IMR-90 (cell line): ENCODE data around the gene LRRC7. TPM values are rescaled to one million over a fixed set of nuclear protein-coding genes. Genes with fewer than 3 reads are reported as not detected.

Source experiments
- ATAC-seq: fragments of 200-7000 bp; cut with Tn5 transposase; 2 replicates; pipeline ENCODE4 v1.9.1; 2020; ENCODE audit warnings: low read depth, mild to moderate bottlenecking, moderate library complexity
- BruUV-seq: library from RNA; stranded (reverse); fragments of 400-500 nt; replicated peaks from 2 replicates; lab custom pipeline; 2021; lab: Mats Ljungman, UMichigan
- CTCF ChIA-PET: fragments of 300-600 bp; formaldehyde crosslinking; extraction: SDS; loops from one replicate; lab custom pipeline; 2021; ENCODE audit warnings: antibody characterized with exemption; lab: Yijun Ruan, JAX
- POLR2A ChIA-PET: fragments of 300-600 bp; sonication (Branson Sonifier 250); formaldehyde crosslinking; loops from one replicate; lab custom pipeline; 2022; ENCODE audit warnings: antibody characterized with exemption; ENCODE audit not compliant: unreplicated experiment; lab: Charles Lee
- DNase-seq: peaks from one replicate; pipeline ENCODE4 v3.0.0; 2013
- H2AFZ ChIP-seq: replicated peaks from 2 replicates; pipeline ENCODE3; 2013; ENCODE audit warnings: low read length, mild to moderate bottlenecking; ENCODE audit not compliant: poor library complexity
- H2AK5ac ChIP-seq: 2 replicates; pipeline ENCODE4 v1.6.1; 2013; ENCODE audit warnings: low read depth, low read length, inconsistent platforms
- H2AK9ac ChIP-seq: replicated peaks from 2 replicates; pipeline ENCODE3; 2013; ENCODE audit warnings: mild to moderate bottlenecking, low read depth, low read length, moderate library complexity; ENCODE audit not compliant: poor library complexity
- H2BK120ac ChIP-seq: 2 replicates; pipeline ENCODE4 v1.6.1; 2013; ENCODE audit warnings: low read depth, low read length, inconsistent platforms
- H2BK15ac ChIP-seq: 3 replicates; pipeline ENCODE4 v1.6.1; 2013; ENCODE audit warnings: low read depth, low read length, inconsistent platforms
- H2BK20ac ChIP-seq: 2 replicates; pipeline ENCODE4 v1.6.1; 2013; ENCODE audit warnings: low read depth, mild to moderate bottlenecking, inconsistent platforms, low read length, moderate library complexity
- H2BK5ac ChIP-seq: 2 replicates; pipeline ENCODE4 v1.6.1; 2013; ENCODE audit warnings: mild to moderate bottlenecking, low read depth, low read length, inconsistent platforms; ENCODE audit not compliant: poor library complexity, severe bottlenecking
- H3K14ac ChIP-seq: replicated peaks from 2 replicates; pipeline ENCODE4 v1.6.1; 2013; ENCODE audit warnings: low read depth, low read length, inconsistent platforms
- H3K18ac ChIP-seq: 2 replicates; pipeline ENCODE4 v1.6.1; 2013; ENCODE audit warnings: low read depth, low read length, control low read depth
- H3K23ac ChIP-seq: 2 replicates; pipeline ENCODE4 v1.6.1; 2013; ENCODE audit warnings: low read depth, low read length, inconsistent platforms
- H3K27ac ChIP-seq: 2 replicates; pipeline ENCODE4 v1.5.1; 2013; ENCODE audit warnings: mild to moderate bottlenecking, control low read depth, low read length; ENCODE audit not compliant: insufficient read depth
- H3K27me3 ChIP-seq: 2 replicates; pipeline ENCODE4 v1.6.1; 2013; ENCODE audit warnings: low read length; ENCODE audit not compliant: control insufficient read depth, insufficient read depth
- H3K36me3 ChIP-seq: 2 replicates; pipeline ENCODE4 v1.6.1; 2013; ENCODE audit warnings: low read length, mixed read lengths; ENCODE audit not compliant: control insufficient read depth, insufficient read depth
- H3K4ac ChIP-seq: 2 replicates; pipeline ENCODE4 v1.6.1; 2013; ENCODE audit warnings: low read depth, low read length, inconsistent platforms
- H3K4me1 ChIP-seq: 2 replicates; pipeline ENCODE4 v1.6.1; 2013; ENCODE audit warnings: low read length, mixed read lengths; ENCODE audit not compliant: control insufficient read depth, insufficient read depth
- H3K4me2 ChIP-seq: 2 replicates; pipeline ENCODE4 v1.6.1; 2013; ENCODE audit warnings: low read depth, mild to moderate bottlenecking, control low read depth, low read length, moderate library complexity
- H3K4me3 ChIP-seq: 2 replicates; pipeline ENCODE4 v1.5.1; 2013; ENCODE audit warnings: low read depth, mild to moderate bottlenecking, control low read depth, low read length, moderate library complexity; ENCODE audit not compliant: insufficient read depth
- H3K56ac ChIP-seq: 2 replicates; pipeline ENCODE4 v1.6.1; 2013; ENCODE audit warnings: low read length, inconsistent platforms; ENCODE audit not compliant: insufficient read depth; ENCODE audit errors: extremely low read depth
- H3K79me1 ChIP-seq, 2 experiments: 2 replicates each; pipeline ENCODE4 v1.6.1; 2013; ENCODE audit warnings: low read length in 2 of 2, inconsistent platforms in 1 of 2, low read depth in 1 of 2
- H3K9ac ChIP-seq: 2 replicates; pipeline ENCODE4 v1.6.1; 2013; ENCODE audit warnings: low read depth, low read length, control low read depth
- H3K9me1 ChIP-seq: 2 replicates; pipeline ENCODE4 v1.6.1; 2013; ENCODE audit warnings: low read length, inconsistent platforms; ENCODE audit not compliant: insufficient read depth
- H3K9me3 ChIP-seq: 2 replicates; pipeline ENCODE4 v1.6.1; 2013; ENCODE audit warnings: low read length; ENCODE audit not compliant: control insufficient read depth, insufficient read depth
- H4K20me1 ChIP-seq: 2 replicates; pipeline ENCODE4 v1.6.1; 2013; ENCODE audit warnings: low read length, inconsistent platforms; ENCODE audit not compliant: insufficient read depth
- H4K5ac ChIP-seq: 2 replicates; pipeline ENCODE4 v1.6.1; 2013; ENCODE audit warnings: mild to moderate bottlenecking, low read depth, low read length, control low read depth
- H4K8ac ChIP-seq, 2 experiments: 2 replicates each; pipeline ENCODE4 v1.6.1; 2013; ENCODE audit warnings: low read depth in 2 of 2, low read length in 2 of 2, control low read depth in 1 of 2, inconsistent platforms in 1 of 2
- H4K91ac ChIP-seq: 2 replicates; pipeline ENCODE4 v1.6.1; 2013; ENCODE audit warnings: low read depth, low read length, inconsistent platforms; ENCODE audit not compliant: insufficient read depth
- CEBPB ChIP-seq: IDR thresholded peaks from 2 replicates; pipeline ENCODE4 v1.6.1; 2012; ENCODE audit warnings: low read depth, low read length, improper control_type of control experiment
- CHD1 ChIP-seq: IDR thresholded peaks from 2 replicates; pipeline ENCODE4 v1.6.1; 2012; ENCODE audit warnings: low read depth, low read length, improper control_type of control experiment
- CTCF ChIP-seq: conservative IDR thresholded peaks from 2 replicates; pipeline ENCODE4 v1.5.1; 2012; ENCODE audit warnings: mild to moderate bottlenecking, low read depth, low read length, improper control_type of control experiment
- FOS ChIP-seq: fragments of 150-350 bp; IDR thresholded peaks from 2 replicates; pipeline ENCODE4 v1.6.1; 2016; ENCODE audit warnings: low read depth, low read length
- MAFK ChIP-seq: IDR thresholded peaks from 2 replicates; pipeline ENCODE4 v1.6.1; 2012; ENCODE audit warnings: low read depth, low read length, improper control_type of control experiment
- MXI1 ChIP-seq: IDR thresholded peaks from 2 replicates; pipeline ENCODE4 v1.6.1; 2012; ENCODE audit warnings: low read depth, mild to moderate bottlenecking, low read length, moderate library complexity, borderline replicate concordance
- POLR2A ChIP-seq: IDR thresholded peaks from 2 replicates; pipeline ENCODE4 v1.6.1; 2012; ENCODE audit warnings: mild to moderate bottlenecking, low read depth, low read length
- RAD21 ChIP-seq: IDR thresholded peaks from 2 replicates; pipeline ENCODE4 v1.6.1; 2012; ENCODE audit warnings: low read length, improper control_type of control experiment
- RCOR1 ChIP-seq: IDR thresholded peaks from 2 replicates; pipeline ENCODE4 v1.6.1; 2012; ENCODE audit warnings: mild to moderate bottlenecking, low read length, improper control_type of control experiment; ENCODE audit not compliant: insufficient replicate concordance
- RFX5 ChIP-seq: IDR thresholded peaks from 2 replicates; pipeline ENCODE4 v1.8.0; 2012; ENCODE audit warnings: low read depth, mild to moderate bottlenecking, low read length, moderate library complexity
- SMC3 ChIP-seq: fragments of 150-350 bp; IDR thresholded peaks from 2 replicates; pipeline ENCODE4 v1.6.1; 2016; ENCODE audit warnings: low read depth, mild to moderate bottlenecking, antibody characterized with exemption, low read length, moderate library complexity
- WGBS, 2 experiments: methylation state at CpG; one replicate each; pipeline versions ENCODE4 v1.1.5 to v1.1.7; 2013; ENCODE audit warnings: missing lambda C conversion rate in 2 of 2; ENCODE audit not compliant: insufficient read length in 1 of 2; ENCODE audit errors: extremely low coverage in 2 of 2; 5-methylcytosine and 5-hydroxymethylcytosine counted together
- dilution Hi-C: fragments of 300-500 bp; cut with HindIII; formaldehyde crosslinking; loops from one replicate; pipeline ENCODE4 v1.14.3; 2018; ENCODE audit warnings: low sequenced_read_pairs; ENCODE audit not compliant: unreplicated experiment
- in situ Hi-C: fragments of 300-500 bp; cut with MboI; formaldehyde crosslinking; loops from 3 replicates; pipeline ENCODE4 v1.14.3; 2019; ENCODE audit warnings: low sequenced_read_pairs, inconsistent platforms, mixed read lengths
- intact Hi-C: fragments of 100-400 bp; cut with micrococcal nuclease; formaldehyde crosslinking; loops from 2 replicates; pipeline ENCODE4 v1.10.0; 2022
- polyA plus RNA-seq, 3 experiments: library from polyadenylated mRNA; depleted of rRNA; stranded (reverse); fragments of >200 nt; gene quantifications; 2 replicates each; pipeline ENCODE4 v1.2.3, GENCODE V29; 2012; ENCODE audit warnings: low replicate concordance in 1 of 3
- total RNA-seq: library from RNA; depleted of rRNA; stranded (reverse); fragments of >200 nt; gene quantifications from 2 replicates; pipeline ENCODE4 v1.2.3, GENCODE V29; 2012
- TF ChIP-seq, protein P1 (sequence below): fragments of 150-350 bp; IDR thresholded peaks from 2 replicates; pipeline ENCODE4 v1.6.1; 2016; ENCODE audit warnings: low read depth, mild to moderate bottlenecking, low read length, moderate library complexity, borderline replicate concordance
- TF ChIP-seq, protein P2 (sequence below): fragments of 150-350 bp; IDR thresholded peaks from 2 replicates; pipeline ENCODE4 v1.6.1; 2017; ENCODE audit warnings: mild to moderate bottlenecking, antibody characterized with exemption, low read length, low read depth

LRRC7 gene
- total and polyA plus RNA-seq, 2 of the 4 experiments (the other 2 are of a cell fraction), result under 0.01 to 0.02 TPM

- dilution Hi-C loops, result no loop called here
- CTCF ChIA-PET, result no interaction called here
- Histone ChIP-seq H3K56ac (no peak overlapping the region), H3K79me1 (no peaks in the 10 kb centered on the region), H2BK120ac (no peak overlapping the region), H3K4ac (no peak overlapping the region), H4K20me1 (no peaks in the 10 kb centered on the region), H3K36me3 (no peaks in the 10 kb centered on the region), H3K18ac (no peak overlapping the region), H2BK20ac (no peak overlapping the region), H3K9ac (no peak overlapping the region), H2AFZ (no peak overlapping the region), H4K91ac (no peak overlapping the region), H4K8ac (no peak overlapping the region), H3K4me1 (no peaks in the 10 kb centered on the region), H3K23ac (no peak overlapping the region), H3K4me2 (no peak overlapping the region), H3K14ac (no peak overlapping the region), H4K5ac (no peak overlapping the region), H3K27me3 (no peaks in the 10 kb centered on the region), H3K4me3 (no peak overlapping the region), H3K9me1 (no peaks in the 10 kb centered on the region), H3K27ac (no peak overlapping the region), H2BK15ac (no peak overlapping the region), H2AK5ac (no peak overlapping the region), H2AK9ac (no peak overlapping the region), H2BK5ac (no peak overlapping the region), H3K9me3 (no peaks in the 10 kb centered on the region)
- no peak for DNase-seq
- WGBS, 2 experiments, result 90% methylated on average over 2 of the region's 3 CpGs; no CpG with 5 or more reads in 1 of the 2 experiments
- no peak for TF ChIP-seq FOS
- TF ChIP-seq CEBPB, result no peak
- no peak for TF ChIP-seq CTCF
- TF ChIP-seq MXI1, result no peak
- no peak for TF ChIP-seq MAFK
- TF ChIP-seq RCOR1, result no peak
- TF ChIP-seq, protein P1, sequence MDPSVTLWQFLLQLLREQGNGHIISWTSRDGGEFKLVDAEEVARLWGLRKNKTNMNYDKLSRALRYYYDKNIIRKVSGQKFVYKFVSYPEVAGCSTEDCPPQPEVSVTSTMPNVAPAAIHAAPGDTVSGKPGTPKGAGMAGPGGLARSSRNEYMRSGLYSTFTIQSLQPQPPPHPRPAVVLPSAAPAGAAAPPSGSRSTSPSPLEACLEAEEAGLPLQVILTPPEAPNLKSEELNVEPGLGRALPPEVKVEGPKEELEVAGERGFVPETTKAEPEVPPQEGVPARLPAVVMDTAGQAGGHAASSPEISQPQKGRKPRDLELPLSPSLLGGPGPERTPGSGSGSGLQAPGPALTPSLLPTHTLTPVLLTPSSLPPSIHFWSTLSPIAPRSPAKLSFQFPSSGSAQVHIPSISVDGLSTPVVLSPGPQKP, result no peak
- no peak for TF ChIP-seq CHD1
- TF ChIP-seq RFX5, result no peak
- TF ChIP-seq, protein P2, sequence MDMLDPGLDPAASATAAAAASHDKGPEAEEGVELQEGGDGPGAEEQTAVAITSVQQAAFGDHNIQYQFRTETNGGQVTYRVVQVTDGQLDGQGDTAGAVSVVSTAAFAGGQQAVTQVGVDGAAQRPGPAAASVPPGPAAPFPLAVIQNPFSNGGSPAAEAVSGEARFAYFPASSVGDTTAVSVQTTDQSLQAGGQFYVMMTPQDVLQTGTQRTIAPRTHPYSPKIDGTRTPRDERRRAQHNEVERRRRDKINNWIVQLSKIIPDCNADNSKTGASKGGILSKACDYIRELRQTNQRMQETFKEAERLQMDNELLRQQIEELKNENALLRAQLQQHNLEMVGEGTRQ, result no peak
- no peak for TF ChIP-seq RAD21
- no peak for TF ChIP-seq POLR2A
- no peak for TF ChIP-seq SMC3
- no peak for ATAC-seq
- no TSS peak for BruUV-seq
- POLR2A ChIA-PET, result no interaction called here
- intact Hi-C loops, result loop anchor here (5.0 to 10.0 kb wide), 2 partner anchors 399 to 772 kb away; no protein-coding TSS in a partner anchor
- in situ Hi-C loops, result loop anchor here (25.0 kb wide), 2 partner anchors 1281 to 1631 kb away; no protein-coding TSS in a partner anchor
Observed at GRCh38 chr1:69743146-69743545, 175.4 kb downstream of the LRRC7 start.
